Measurements from ENCODE around the gene EME1. TPM values are rescaled to one million over a fixed set of nuclear protein-coding genes. Genes with fewer than 3 reads are reported as not detected.

The EME1 gene
- total and polyA plus RNA-seq, 2 of the 13 experiments (the other 11 are each of a cell fraction or from before 2014, with no cell fraction given) = 20.7 to 24.6 TPM

DNA sequence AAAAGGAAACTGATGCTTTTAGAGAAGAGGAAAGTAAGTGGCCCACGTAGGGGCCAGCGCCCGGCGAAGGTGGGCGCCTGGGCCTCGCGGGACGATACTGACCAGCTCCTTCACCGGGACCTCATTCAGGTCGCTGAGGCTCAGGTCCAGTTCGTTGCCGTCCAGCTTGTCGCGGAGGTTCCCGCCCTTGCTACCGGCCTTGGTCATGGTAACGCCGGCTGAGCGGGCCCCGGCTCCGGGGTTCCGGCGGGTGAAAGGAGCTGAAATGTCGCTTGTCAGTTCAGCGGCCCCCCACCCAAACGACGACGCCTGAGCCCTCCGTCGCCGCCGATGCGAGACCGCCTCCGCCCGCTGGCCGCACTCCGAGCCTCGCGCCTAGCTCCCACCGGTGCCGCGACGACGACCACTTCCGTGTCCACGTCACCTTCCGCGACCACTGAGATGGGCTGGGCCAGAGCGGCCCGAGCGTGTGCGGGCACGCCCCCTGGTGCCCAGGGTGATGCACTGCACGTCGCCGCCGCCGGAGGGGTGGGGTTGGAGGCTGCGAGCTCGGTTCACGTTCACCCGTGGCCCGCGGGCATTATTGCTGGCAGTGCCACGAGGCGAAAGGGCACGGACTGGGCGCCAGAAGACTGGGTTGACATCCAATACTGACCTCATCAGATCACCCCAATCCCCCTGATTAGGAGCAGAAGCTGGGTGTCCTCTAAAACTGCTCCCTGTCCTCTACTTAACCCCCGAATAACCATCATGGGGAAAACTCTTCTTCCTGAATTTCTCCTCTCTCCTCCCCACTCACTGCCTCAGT, 24.3 kb downstream of the EME1 start, which contains the start of gene LRRC59 (continued):
- TF ChIP-seq ZNF44 (CRISPR knock-in tag; IDR thresholded peaks at IDR 0.05) (peak; percentile 85; the same call in 1 of the 2 replicates), ISL2 (CRISPR knock-in tag; IDR thresholded peaks at IDR 0.05) (peak; percentile 79), KLF16 (CRISPR knock-in tag; IDR thresholded peaks at IDR 0.05) (peak; percentile 13 to 99; a peak in 2 of 4 replicates), FOXK2 (IDR thresholded peaks at IDR 0.05) (no peak), PHF21A (CRISPR knock-in tag; IDR thresholded peaks at IDR 0.05) (peak; percentile 65; the same call in 1 of the 2 replicates), ZNF713 (CRISPR knock-in tag; IDR thresholded peaks at IDR 0.05) (peak; percentile 87; the same call in 1 of the 2 replicates), SP4 (CRISPR knock-in tag; IDR thresholded peaks at IDR 0.05) (peak; percentile 95), ZNF782 (CRISPR knock-in tag; IDR thresholded peaks at IDR 0.05; ENCODE audit: borderline replicate concordance) (peak; percentile 91), HDAC2 (CRISPR knock-in tag; IDR thresholded peaks at IDR 0.05) (peak; percentile 100), FOXK1 (CRISPR knock-in tag; IDR thresholded peaks at IDR 0.05; ENCODE audit: borderline replicate concordance, low read depth) (peak; percentile 99), ZNF234 (CRISPR knock-in tag; conservative IDR thresholded peaks at IDR 0.05) (peak; percentile 89; the same call in 1 of the 2 replicates), ZNF331 (CRISPR knock-in tag; IDR thresholded peaks at IDR 0.05) (peak; percentile 99), ZNF230 (CRISPR knock-in tag; IDR thresholded peaks at IDR 0.05) (peak; percentile 95), SATB2 (CRISPR knock-in tag; IDR thresholded peaks at IDR 0.05) (no peak), NFYB (CRISPR knock-in tag; IDR thresholded peaks at IDR 0.05) (peak; percentile 38; the same call in 1 of the 2 replicates), ZMYM3 (CRISPR knock-in tag; IDR thresholded peaks at IDR 0.05) (peak; percentile 95), KLF6 (CRISPR knock-in tag; IDR thresholded peaks at IDR 0.05) (peak; percentile 99), ZNF737 (CRISPR knock-in tag; IDR thresholded peaks at IDR 0.05; ENCODE audit: borderline replicate concordance) (peak; percentile 74; the same call in 1 of the 2 replicates), HNF4A (CRISPR knock-in tag; IDR thresholded peaks at IDR 0.05) (peak; percentile 66), BORCS8-MEF2B (CRISPR knock-in tag; IDR thresholded peaks at IDR 0.05) (peak; percentile 100)
- TF ChIP-seq, protein P1, sequence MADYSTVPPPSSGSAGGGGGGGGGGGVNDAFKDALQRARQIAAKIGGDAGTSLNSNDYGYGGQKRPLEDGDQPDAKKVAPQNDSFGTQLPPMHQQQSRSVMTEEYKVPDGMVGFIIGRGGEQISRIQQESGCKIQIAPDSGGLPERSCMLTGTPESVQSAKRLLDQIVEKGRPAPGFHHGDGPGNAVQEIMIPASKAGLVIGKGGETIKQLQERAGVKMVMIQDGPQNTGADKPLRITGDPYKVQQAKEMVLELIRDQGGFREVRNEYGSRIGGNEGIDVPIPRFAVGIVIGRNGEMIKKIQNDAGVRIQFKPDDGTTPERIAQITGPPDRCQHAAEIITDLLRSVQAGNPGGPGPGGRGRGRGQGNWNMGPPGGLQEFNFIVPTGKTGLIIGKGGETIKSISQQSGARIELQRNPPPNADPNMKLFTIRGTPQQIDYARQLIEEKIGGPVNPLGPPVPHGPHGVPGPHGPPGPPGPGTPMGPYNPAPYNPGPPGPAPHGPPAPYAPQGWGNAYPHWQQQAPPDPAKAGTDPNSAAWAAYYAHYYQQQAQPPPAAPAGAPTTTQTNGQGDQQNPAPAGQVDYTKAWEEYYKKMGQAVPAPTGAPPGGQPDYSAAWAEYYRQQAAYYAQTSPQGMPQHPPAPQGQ (CRISPR knock-in tag; IDR thresholded peaks at IDR 0.05; ENCODE audit: borderline replicate concordance) = peak; percentile 98; the same call in 1 of the 2 replicates
- TF ChIP-seq, protein P2, sequence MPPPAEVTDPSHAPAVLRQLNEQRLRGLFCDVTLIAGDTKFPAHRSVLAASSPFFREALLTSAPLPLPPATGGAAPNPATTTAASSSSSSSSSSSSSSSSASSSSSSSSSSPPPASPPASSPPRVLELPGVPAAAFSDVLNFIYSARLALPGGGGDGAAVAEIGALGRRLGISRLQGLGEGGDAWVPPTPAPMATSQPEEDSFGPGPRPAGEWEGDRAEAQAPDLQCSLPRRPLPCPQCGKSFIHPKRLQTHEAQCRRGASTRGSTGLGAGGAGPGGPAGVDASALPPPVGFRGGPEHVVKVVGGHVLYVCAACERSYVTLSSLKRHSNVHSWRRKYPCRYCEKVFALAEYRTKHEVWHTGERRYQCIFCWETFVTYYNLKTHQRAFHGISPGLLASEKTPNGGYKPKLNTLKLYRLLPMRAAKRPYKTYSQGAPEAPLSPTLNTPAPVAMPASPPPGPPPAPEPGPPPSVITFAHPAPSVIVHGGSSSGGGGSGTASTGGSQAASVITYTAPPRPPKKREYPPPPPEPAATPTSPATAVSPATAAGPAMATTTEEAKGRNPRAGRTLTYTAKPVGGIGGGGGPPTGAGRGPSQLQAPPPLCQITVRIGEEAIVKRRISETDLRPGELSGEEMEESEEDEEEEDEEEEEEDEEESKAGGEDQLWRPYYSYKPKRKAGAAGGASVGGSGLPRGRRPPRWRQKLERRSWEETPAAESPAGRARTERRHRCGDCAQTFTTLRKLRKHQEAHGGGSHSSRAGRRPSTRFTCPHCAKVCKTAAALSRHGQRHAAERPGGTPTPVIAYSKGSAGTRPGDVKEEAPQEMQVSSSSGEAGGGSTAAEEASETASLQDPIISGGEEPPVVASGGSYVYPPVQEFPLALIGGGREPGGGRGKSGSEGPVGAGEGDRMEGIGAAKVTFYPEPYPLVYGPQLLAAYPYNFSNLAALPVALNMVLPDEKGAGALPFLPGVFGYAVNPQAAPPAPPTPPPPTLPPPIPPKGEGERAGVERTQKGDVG (CRISPR knock-in tag; IDR thresholded peaks at IDR 0.05; ENCODE audit: borderline replicate concordance) = peak; percentile 78; the same call in 1 of the 2 replicates
- TF ChIP-seq, protein P3, sequence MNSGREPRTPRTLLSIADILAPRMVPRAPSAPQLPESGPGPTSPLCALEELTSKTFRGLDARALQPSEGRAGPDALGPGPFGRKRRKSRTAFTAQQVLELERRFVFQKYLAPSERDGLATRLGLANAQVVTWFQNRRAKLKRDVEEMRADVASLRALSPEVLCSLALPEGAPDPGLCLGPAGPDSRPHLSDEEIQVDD (CRISPR knock-in tag; IDR thresholded peaks at IDR 0.05; ENCODE audit: borderline replicate concordance) = peak; percentile 93
- TF ChIP-seq, protein P4, sequence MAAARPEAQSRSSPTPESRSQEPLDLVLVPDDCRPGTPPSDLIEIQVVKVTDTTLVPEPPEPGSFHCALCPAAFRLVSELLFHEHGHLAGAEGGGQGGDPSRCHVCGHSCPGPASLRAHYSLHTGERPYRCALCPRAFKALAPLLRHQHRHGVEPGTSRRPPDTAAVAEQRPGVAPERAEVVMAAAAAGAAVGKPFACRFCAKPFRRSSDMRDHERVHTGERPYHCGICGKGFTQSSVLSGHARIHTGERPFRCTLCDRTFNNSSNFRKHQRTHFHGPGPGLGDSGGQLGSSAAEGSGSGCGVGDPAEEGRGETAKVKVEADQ (CRISPR knock-in tag; IDR thresholded peaks at IDR 0.05; ENCODE audit: borderline replicate concordance) = peak; percentile 100
